Measurements from ENCODE around the gene DDX43. TPM values are rescaled to one million over a fixed set of nuclear protein-coding genes. Genes with fewer than 3 reads are reported as not detected.

Gene DDX43
- total RNA-seq, 1 donor from 2014 or later, result not detected

DNA sequence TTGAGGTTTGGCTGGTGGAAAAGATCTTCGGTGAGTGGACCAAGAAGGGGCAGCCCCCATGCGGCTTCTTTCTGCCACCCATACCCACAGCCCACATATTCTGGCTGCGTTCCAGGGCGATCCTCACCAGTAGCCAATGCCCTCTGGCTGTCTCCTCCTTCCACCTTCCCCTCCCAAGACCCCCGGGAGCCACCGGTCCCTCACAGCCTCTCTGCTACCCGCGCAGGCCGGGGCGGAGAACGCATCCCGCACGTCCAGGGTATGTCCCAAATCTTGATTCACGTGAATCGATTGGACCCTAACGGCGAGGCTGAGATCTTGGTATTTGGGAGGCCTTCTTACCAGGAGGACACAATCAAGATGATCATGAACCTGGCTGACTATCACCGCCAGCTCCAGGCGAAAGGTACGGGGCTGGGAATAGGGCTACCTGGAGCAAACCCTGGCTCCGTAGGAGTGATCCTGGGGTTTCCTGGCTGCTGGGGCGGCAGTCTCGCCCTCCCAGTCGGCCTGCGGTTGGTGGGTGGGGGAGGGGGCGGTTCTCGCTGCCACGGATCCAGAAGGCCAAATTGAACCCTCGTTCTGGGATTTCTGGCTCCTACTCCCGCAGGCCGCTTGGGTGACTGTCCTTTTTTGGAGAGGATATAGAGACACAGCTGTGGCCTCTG is 31.6 kb upstream of the DDX43 start:
- no peaks in the 10 kb centered on the region for H3K9me3 Mint-ChIP-seq
- no peak overlapping the region for H3K4me3 Mint-ChIP-seq
- no peaks in the 10 kb centered on the region for H3K36me3 Mint-ChIP-seq
- TF ChIP-seq, protein P1, sequence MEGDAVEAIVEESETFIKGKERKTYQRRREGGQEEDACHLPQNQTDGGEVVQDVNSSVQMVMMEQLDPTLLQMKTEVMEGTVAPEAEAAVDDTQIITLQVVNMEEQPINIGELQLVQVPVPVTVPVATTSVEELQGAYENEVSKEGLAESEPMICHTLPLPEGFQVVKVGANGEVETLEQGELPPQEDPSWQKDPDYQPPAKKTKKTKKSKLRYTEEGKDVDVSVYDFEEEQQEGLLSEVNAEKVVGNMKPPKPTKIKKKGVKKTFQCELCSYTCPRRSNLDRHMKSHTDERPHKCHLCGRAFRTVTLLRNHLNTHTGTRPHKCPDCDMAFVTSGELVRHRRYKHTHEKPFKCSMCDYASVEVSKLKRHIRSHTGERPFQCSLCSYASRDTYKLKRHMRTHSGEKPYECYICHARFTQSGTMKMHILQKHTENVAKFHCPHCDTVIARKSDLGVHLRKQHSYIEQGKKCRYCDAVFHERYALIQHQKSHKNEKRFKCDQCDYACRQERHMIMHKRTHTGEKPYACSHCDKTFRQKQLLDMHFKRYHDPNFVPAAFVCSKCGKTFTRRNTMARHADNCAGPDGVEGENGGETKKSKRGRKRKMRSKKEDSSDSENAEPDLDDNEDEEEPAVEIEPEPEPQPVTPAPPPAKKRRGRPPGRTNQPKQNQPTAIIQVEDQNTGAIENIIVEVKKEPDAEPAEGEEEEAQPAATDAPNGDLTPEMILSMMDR (conservative IDR thresholded peaks at IDR 0.05), result no peak
- H3K27me3 Mint-ChIP-seq, result no peaks in the 10 kb centered on the region
- no peaks in the 10 kb centered on the region for H3K4me1 Mint-ChIP-seq (ENCODE audit: unreplicated experiment)
- no peak overlapping the region for H3K27ac Mint-ChIP-seq
- no peak for DNase-seq (ENCODE audit: extremely low spot score, unreplicated experiment)

- Mint-ChIP-seq H3K27me3 (no peaks in the 10 kb centered on the region), H3K36me3 (no peaks in the 10 kb centered on the region), H3K4me3 (no peak overlapping the region), H3K4me1 (ENCODE audit: unreplicated experiment) (no peaks in the 10 kb centered on the region), H3K9me3 (no peaks in the 10 kb centered on the region), H3K27ac (no peak overlapping the region)
- no peak for DNase-seq (ENCODE audit: extremely low spot score, unreplicated experiment)
- TF ChIP-seq, protein P1 (conservative IDR thresholded peaks at IDR 0.05), result no peak
Observed at GRCh38 chr6:73363537-73363875, 31.1 kb upstream of the DDX43 start.

DNA sequence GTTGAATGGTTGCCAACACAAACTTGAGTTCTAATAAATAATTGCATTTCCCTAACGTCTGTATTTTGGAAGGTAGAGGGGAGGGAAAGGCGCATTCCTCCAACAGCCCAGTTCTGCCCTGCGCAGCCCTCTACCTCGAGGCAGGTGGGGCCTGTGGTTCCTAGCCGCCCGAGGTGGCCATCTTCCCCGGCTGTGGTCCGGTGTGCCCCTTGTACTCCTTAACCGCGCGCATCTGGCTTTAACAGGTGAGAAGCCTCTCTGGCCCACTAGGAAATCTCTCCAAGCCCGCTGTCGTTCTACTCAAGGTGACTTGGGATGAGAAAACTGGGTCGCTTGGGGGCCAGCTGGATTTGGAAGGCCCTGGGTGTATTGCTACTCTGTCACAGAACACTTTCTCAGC is 30.5 kb upstream of the DDX43 start:
- DNase-seq (ENCODE audit: extremely low spot score, unreplicated experiment), result no peak
- TF ChIP-seq, protein P1 (conservative IDR thresholded peaks at IDR 0.05), result no peak
- H3K27ac Mint-ChIP-seq, result no peak overlapping the region

DNA sequence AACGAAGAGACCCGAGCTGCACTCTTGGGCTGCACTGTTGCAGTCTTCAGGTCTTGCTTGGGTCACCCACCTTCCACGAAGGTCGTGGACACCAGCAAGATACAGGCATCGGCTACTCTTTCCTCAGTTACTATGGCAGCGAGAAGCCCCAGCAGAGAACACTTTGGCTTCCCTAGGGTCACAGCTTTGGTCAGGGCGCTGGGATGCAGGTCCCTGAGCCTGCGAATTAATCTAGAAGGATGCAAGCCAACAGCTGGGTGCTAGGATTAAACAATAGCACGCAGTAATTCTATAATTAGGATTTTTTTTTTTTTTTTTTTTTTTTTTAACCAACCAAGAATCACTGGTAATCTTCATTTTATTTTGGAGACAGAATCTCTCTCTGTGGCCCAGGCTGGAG is 30.1 kb upstream of the DDX43 start:
- H3K4me3 Mint-ChIP-seq, result no peak overlapping the region
- TF ChIP-seq, protein P1 (conservative IDR thresholded peaks at IDR 0.05), result no peak
- no peak overlapping the region for H3K27ac Mint-ChIP-seq
- H3K4me1 Mint-ChIP-seq (ENCODE audit: unreplicated experiment), result no peaks in the 10 kb centered on the region
- H3K9me3 Mint-ChIP-seq, result no peaks in the 10 kb centered on the region
- no peaks in the 10 kb centered on the region for H3K27me3 Mint-ChIP-seq
- DNase-seq (ENCODE audit: extremely low spot score, unreplicated experiment), result no peak
- H3K36me3 Mint-ChIP-seq, result no peaks in the 10 kb centered on the region

More for the DNA sequence above, 30.5 kb upstream of the DDX43 start:
- Mint-ChIP-seq H3K4me1 (ENCODE audit: unreplicated experiment) (no peaks in the 10 kb centered on the region), H3K36me3 (no peaks in the 10 kb centered on the region), H3K27me3 (no peaks in the 10 kb centered on the region), H3K4me3 (no peak overlapping the region), H3K9me3 (no peaks in the 10 kb centered on the region)

DNA sequence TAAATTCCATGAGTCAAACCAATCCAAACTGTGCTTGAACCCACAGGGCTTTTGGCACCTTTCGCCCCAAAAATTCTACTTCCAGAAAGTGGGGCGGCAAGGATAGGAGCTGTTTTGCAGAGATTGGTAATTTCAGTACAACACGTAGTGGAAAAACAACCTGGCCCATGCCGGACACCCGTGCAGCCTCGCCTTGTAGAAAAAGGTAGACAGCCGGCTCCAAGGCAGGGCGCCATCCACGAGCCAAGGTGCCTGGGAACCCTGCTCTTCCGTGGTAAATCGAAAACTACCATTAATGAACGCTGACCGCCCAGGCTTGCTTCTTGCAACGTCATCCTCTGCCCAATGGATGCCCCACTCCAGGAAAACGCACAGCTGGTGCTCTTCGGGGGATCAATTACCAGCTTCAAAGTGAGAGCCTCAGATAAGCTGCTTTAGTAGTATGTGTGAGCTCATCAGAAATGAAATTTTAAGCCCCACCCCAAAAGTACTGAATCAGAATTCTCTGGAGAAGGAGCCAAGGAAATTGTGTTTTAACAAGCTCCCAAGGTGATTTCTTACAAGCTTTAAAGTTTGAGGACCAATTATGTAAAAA is 26.8 kb upstream of the DDX43 start:
- Mint-ChIP-seq H3K4me3 (no peak overlapping the region), H3K27me3 (no peaks in the 10 kb centered on the region), H3K9me3 (no peaks in the 10 kb centered on the region), H3K4me1 (ENCODE audit: unreplicated experiment) (no peaks in the 10 kb centered on the region), H3K27ac (no peak overlapping the region), H3K36me3 (no peaks in the 10 kb centered on the region)
- TF ChIP-seq, protein P1 (conservative IDR thresholded peaks at IDR 0.05), result no peak
- no peak for DNase-seq (ENCODE audit: extremely low spot score, unreplicated experiment)
